Pulmonary artery endothelial cell (primary cell): ENCODE results near the gene ZCCHC24. TPM values are rescaled to one million over a fixed set of nuclear protein-coding genes. Genes with fewer than 3 reads are reported as not detected.

Experiments used
- DNase-seq: peaks from one replicate; pipeline ENCODE4 v3.0.0-alpha.2; 2011; ENCODE audit warnings: low read depth, low spot score
- total RNA-seq: library from RNA; depleted of rRNA; stranded (reverse); fragments of >200 nt; gene quantifications from 2 replicates; pipeline ENCODE4 v1.2.3, GENCODE V29; 2014

Gene ZCCHC24
- total RNA-seq, 1 donor from 2014 or later = 5.1 TPM

- DNase-seq = no peak
These were observed 32.9 kb downstream of the ZCCHC24 start for GRCh38 chr10:79412516-79412915.

GRCh38 chr10:79411546-79412495 lies 33.6 kb downstream of the ZCCHC24 start:
- no peak for DNase-seq

GRCh38 chr10:79410315-79411094 lies 34.9 kb downstream of the ZCCHC24 start:
- DNase-seq = no peak

- no peak for DNase-seq
These were observed 35.7 kb downstream of the ZCCHC24 start for GRCh38 chr10:79409726-79410085.

GRCh38 chr10:79409038-79409725 lies 36.2 kb downstream of the ZCCHC24 start:
- DNase-seq = no peak

- DNase-seq = no peak
These were observed 37.3 kb downstream of the ZCCHC24 start for GRCh38 chr10:79407811-79408795.

- no peak for DNase-seq
These were observed 38.0 kb downstream of the ZCCHC24 start for GRCh38 chr10:79407423-79407796.

GRCh38 chr10:79406683-79407422 lies 38.6 kb downstream of the ZCCHC24 start:
- no peak for DNase-seq

GRCh38 chr10:79405995-79406515 lies 39.4 kb downstream of the ZCCHC24 start:
- DNase-seq = no peak

GRCh38 chr10:79405221-79405994 lies 40.0 kb downstream of the ZCCHC24 start:
- DNase-seq = no peak

- no peak for DNase-seq
These were observed 40.7 kb downstream of the ZCCHC24 start for GRCh38 chr10:79404690-79405131.

- no peak for DNase-seq
These were observed 41.2 kb downstream of the ZCCHC24 start for GRCh38 chr10:79404231-79404609.

GRCh38 chr10:79403441-79404230 lies 41.8 kb downstream of the ZCCHC24 start:
- DNase-seq = no peak

- no peak for DNase-seq
These were observed 42.5 kb downstream of the ZCCHC24 start for GRCh38 chr10:79402951-79403350.

- no peak for DNase-seq
These were observed 42.8 kb downstream of the ZCCHC24 start for GRCh38 chr10:79402625-79402946.

- no peak for DNase-seq
These were observed 44.2 kb downstream of the ZCCHC24 start for GRCh38 chr10:79401015-79401921.
